ENCODE measurements around the gene CDHR5. TPM values are rescaled to one million over a fixed set of nuclear protein-coding genes. Genes with fewer than 3 reads are reported as not detected.
A peak's percentile ranks its signal among the peaks of the same experiment; 100 is the strongest.

Gene CDHR5
- total RNA-seq, 2 donors from 2014 or later: not detected

DNA sequence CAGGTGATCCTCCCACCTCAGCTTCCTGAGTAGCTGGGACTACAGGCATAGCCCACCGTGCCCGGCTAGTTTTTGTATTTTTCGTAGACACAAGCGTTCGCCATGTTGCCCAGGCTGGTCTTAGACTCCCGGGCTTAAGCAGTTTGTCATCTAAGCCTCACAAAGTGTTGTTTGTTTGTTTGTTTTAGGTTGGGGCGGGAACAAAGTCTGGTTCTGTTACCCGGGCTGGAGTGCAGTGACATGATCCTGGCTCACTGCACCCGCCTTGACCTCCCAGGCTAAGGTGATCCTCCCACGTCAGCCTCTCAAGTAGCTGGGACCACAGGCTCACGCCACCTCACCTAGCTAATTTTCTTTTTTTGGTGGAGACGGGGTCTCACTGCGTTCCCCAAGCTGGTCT is 21.6 kb downstream of the CDHR5 start:
- peaks cover 93% of the 10 kb centered on the region for H3K36me3 Mint-ChIP-seq (ENCODE audit: low read depth)
- H3K4me3 Mint-ChIP-seq: no peak overlapping the region

DNA sequence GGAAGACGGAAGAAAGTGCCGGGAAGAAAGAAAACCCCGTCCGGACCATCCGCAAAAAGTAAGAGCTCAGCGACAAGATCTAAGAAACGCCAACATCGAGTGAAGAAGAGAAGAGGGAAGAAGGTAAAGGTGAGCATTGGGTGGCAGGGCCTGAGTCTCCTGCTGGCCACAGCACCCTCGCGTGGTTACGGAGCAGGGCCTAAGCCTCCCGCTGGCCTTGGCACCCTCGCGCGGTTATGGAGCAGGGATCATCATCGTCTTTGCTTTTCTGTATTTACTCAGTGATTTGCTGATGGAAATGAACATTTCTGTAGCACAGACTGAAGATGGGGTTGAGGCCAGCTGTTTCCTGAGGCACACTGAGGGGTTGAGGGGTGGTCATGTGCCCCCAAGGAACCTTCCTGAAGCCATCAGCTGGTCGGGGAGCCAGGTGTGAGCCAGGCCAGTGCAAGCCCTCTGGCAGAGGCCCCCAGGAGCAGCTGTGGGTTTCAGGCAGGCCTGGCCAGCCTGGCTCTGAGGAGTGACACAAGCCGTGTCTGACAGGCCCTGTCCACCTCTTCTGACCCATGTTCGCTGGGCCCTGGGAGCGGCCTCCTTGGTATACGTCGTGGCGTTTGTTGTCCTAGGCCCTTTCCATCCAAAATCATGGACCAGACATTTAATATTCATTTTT is 23.0 kb downstream of the CDHR5 start:
- Mint-ChIP-seq H3K36me3 (ENCODE audit: low read depth) (peaks cover 89% of the 10 kb centered on the region), H3K27me3 (no peaks in the 10 kb centered on the region)
- ATAC-seq (replicated peaks): no peak

More for the DNA sequence above, 21.6 kb downstream of the CDHR5 start:
- Mint-ChIP-seq H3K9me3 (no peaks in the 10 kb centered on the region), H3K27ac (no peak overlapping the region), H3K4me1 (no peaks in the 10 kb centered on the region), H3K27me3 (no peaks in the 10 kb centered on the region)
- ATAC-seq (replicated peaks): no peak

GRCh38 chr11:598005-598680 is 26.6 kb downstream of the CDHR5 start:
- H3K4me3 Mint-ChIP-seq: no peak overlapping the region

More for the DNA sequence above, 23.0 kb downstream of the CDHR5 start:
- Mint-ChIP-seq H3K27ac (no peak overlapping the region), H3K9me3 (no peaks in the 10 kb centered on the region), H3K4me1 (peaks cover 5% of the 10 kb centered on the region), H3K4me3 (no peak overlapping the region)

GRCh38 chr11:597166-597725 is 27.5 kb downstream of the CDHR5 start:
- Mint-ChIP-seq H3K27me3 (no peaks in the 10 kb centered on the region), H3K27ac (peak overlapping the region; percentile 30), H3K36me3 (ENCODE audit: low read depth) (peaks cover 93% of the 10 kb centered on the region), H3K4me3 (no peak overlapping the region), H3K4me1 (peaks cover 5% of the 10 kb centered on the region), H3K9me3 (no peaks in the 10 kb centered on the region)
- no peak for ATAC-seq (replicated peaks)

More at GRCh38 chr11:598005-598680, 26.6 kb downstream of the CDHR5 start:
- ATAC-seq (replicated peaks): no peak
- Mint-ChIP-seq H3K36me3 (ENCODE audit: low read depth) (peaks cover 93% of the 10 kb centered on the region), H3K4me1 (peaks cover 5% of the 10 kb centered on the region), H3K9me3 (no peaks in the 10 kb centered on the region), H3K27ac (no peak overlapping the region), H3K27me3 (no peaks in the 10 kb centered on the region)

DNA sequence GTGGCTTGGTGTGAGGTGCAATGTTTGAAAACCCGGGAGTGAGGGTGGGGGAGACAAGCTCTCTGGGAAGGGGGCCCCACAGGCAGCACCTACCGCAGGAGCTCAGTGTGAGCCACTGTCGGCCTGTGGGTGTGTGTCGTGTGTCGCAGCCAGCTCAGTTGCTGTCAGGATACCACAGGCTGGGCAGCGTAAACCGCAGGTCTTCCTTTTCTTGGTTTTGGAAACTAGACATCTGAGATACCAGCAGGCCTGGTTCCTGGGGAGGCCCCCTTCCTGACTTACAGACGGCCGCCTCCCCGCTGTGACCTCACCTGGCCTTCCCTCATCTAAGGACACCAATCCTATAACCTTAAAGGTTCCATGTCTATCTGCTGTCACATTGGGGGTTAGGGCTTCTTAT is 28.4 kb downstream of the CDHR5 start:
- ATAC-seq (replicated peaks): peak; percentile 80
- peak overlapping the region; percentile 5 for H3K4me3 Mint-ChIP-seq
- H3K27ac Mint-ChIP-seq: peak overlapping the region; percentile 37
- H3K9me3 Mint-ChIP-seq: no peaks in the 10 kb centered on the region
- H3K36me3 Mint-ChIP-seq (ENCODE audit: low read depth): peaks cover 93% of the 10 kb centered on the region
- H3K27me3 Mint-ChIP-seq: no peaks in the 10 kb centered on the region
- peaks cover 5% of the 10 kb centered on the region for H3K4me1 Mint-ChIP-seq

DNA sequence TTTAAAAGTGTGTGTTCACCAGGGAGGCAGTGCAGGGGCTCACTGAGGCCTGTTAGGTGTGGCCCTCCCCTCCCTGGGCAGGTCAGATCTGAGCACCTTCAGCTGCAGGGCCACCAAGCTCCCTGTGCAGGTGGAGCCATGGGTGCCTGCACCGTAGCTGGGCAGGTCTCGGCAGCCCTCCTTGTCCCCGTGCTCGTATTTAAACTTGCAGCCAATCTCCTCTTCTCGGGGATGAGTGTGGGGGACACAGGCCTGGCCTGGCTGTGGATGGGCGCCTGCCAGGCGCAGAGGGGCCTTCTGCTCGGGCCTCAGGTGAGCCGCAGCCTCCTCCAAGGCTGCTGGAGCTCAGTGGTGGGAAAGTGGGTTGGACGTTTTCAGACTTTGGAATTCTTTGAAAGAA is 29.4 kb downstream of the CDHR5 start:
- Mint-ChIP-seq H3K4me1 (peaks cover 5% of the 10 kb centered on the region), H3K36me3 (ENCODE audit: low read depth) (peaks cover 93% of the 10 kb centered on the region)
- no peak for ATAC-seq (replicated peaks)

DNA sequence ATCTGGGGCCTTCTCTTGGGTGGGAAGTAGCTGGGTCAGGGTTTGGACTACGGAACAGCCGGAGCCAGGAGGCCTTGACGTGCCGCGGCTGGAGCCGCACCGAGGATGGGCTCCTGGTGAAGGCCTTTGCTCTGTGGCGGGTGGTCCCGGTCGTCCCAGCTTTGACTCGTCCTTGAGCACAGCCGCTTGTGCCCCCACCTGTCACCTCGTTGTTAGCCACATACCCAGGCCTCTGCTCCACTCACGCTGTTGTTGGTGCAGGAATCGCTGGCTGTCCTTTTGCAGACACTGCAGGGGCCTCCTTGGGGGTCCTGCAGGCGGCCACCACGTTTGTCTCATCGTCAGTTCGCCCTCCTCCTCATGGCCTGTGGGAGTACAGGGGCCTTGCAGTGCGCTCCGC is 31.4 kb downstream of the CDHR5 start:
- Mint-ChIP-seq H3K9me3 (no peaks in the 10 kb centered on the region), H3K27me3 (no peaks in the 10 kb centered on the region), H3K4me3 (no peak overlapping the region), H3K36me3 (ENCODE audit: low read depth) (peaks cover 93% of the 10 kb centered on the region), H3K27ac (no peak overlapping the region), H3K4me1 (peaks cover 5% of the 10 kb centered on the region)
- ATAC-seq (replicated peaks): no peak

More for the DNA sequence above, 29.4 kb downstream of the CDHR5 start:
- Mint-ChIP-seq H3K27me3 (no peaks in the 10 kb centered on the region), H3K9me3 (no peaks in the 10 kb centered on the region), H3K27ac (no peak overlapping the region), H3K4me3 (no peak overlapping the region)

DNA sequence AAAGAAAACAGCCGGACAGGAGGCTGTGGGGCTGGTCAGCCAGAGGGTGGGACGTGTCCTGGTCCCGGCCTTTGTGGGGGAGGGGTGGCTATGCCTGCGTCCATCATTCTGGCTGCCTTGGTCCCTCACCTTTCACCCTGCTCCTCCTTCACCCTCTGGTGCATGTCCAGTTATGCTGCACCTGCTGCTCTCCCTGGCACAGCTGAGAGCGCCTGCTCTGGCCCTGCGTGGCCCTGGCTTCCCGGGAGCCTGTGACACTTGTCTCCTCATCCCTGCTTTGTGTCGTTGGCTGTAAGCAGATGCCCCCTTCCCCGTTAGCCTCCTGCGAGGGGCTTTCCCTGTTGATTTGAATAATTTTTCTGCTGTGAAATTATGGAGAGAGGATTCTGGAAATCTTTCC is 31.8 kb downstream of the CDHR5 start:
- Mint-ChIP-seq H3K36me3 (ENCODE audit: low read depth) (peaks cover 93% of the 10 kb centered on the region), H3K4me3 (no peak overlapping the region), H3K27me3 (no peaks in the 10 kb centered on the region), H3K9me3 (no peaks in the 10 kb centered on the region), H3K27ac (no peak overlapping the region), H3K4me1 (peaks cover 5% of the 10 kb centered on the region)
- no peak for ATAC-seq (replicated peaks)

DNA sequence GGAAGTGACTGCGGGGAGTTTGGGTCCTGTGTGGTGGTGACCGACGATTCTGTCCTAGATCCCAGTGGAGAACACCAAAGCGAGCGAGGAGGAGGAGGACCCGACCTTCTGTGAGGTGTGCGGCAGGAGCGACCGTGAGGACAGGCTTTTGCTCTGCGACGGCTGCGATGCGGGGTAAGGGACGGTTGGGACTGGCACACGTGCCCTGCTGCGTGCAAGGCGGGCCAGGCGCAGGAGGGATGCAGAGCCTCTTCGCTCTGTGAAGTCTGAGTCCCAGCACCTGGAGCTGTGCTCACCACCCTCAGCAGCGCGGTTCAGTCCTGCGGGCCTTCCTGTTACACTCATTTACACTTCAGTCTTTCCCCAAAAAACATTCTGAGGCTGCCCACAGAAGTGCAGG is 32.3 kb downstream of the CDHR5 start:
- Mint-ChIP-seq H3K27ac (no peak overlapping the region), H3K4me3 (no peak overlapping the region), H3K9me3 (no peaks in the 10 kb centered on the region), H3K27me3 (no peaks in the 10 kb centered on the region), H3K36me3 (ENCODE audit: low read depth) (peaks cover 97% of the 10 kb centered on the region), H3K4me1 (peaks cover 7% of the 10 kb centered on the region)
- ATAC-seq (replicated peaks): no peak

- H3K4me3 Mint-ChIP-seq: no peak overlapping the region
- no peaks in the 10 kb centered on the region for H3K9me3 Mint-ChIP-seq
- ATAC-seq (replicated peaks): no peak
- peaks cover 93% of the 10 kb centered on the region for H3K36me3 Mint-ChIP-seq (ENCODE audit: low read depth)
- no peak overlapping the region for H3K27ac Mint-ChIP-seq
- H3K27me3 Mint-ChIP-seq: no peaks in the 10 kb centered on the region
- peaks cover 11% of the 10 kb centered on the region for H3K4me1 Mint-ChIP-seq
Observed at GRCh38 chr11:590997-591396, 33.8 kb downstream of the CDHR5 start.

DNA sequence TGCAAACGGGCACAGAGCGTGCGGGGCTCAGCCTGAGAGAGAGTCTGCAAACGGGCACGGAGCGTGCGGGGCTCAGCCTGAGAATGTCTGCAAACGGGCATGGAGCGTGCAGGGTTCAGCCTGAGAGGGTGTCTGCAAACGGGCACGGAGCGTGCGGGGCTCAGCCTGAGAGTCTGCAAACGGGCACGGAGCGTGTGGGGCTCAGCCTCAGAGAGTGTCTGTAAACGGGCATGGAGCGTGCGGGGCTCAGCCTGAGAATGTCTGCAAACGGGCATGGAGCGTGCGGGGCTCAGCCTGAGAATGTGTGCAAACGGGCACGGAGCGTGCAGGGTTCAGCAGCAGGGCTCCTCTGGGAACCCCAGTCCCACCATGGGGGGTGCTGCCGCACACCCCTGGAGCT is 35.0 kb downstream of the CDHR5 start:
- Mint-ChIP-seq H3K27ac (no peak overlapping the region), H3K36me3 (ENCODE audit: low read depth) (peaks cover 85% of the 10 kb centered on the region), H3K4me1 (peaks cover 11% of the 10 kb centered on the region), H3K9me3 (no peaks in the 10 kb centered on the region), H3K4me3 (no peak overlapping the region), H3K27me3 (no peaks in the 10 kb centered on the region)
- ATAC-seq (replicated peaks): no peak

DNA sequence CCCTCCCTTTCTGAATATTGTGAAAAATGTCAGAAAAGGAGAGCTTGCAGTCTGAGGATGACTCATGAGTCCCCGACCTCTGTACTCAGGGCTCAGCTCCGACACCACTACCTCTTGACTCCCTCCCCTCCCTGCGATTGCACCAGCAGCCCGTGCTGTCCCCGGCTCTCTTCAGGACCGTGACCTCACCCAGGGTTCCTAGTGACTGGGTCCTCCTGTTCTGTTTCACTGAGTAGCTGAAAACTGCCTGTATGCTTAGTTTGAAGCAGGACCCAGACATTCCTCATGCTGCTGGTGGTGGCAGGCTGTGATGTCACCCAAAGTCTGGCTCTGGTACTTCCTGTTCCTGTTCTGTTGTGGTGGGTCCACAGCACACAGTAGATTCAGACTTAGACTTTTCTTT is 36.8 kb downstream of the CDHR5 start:
- Mint-ChIP-seq H3K27me3 (no peaks in the 10 kb centered on the region), H3K4me1 (peaks cover 11% of the 10 kb centered on the region), H3K9me3 (no peaks in the 10 kb centered on the region), H3K4me3 (peak overlapping the region; percentile 68), H3K36me3 (ENCODE audit: low read depth) (peaks cover 81% of the 10 kb centered on the region), H3K27ac (peak overlapping the region; percentile 87)
- ATAC-seq (replicated peaks): peak; percentile 98

- Mint-ChIP-seq H3K36me3 (ENCODE audit: low read depth) (peaks cover 81% of the 10 kb centered on the region), H3K9me3 (no peaks in the 10 kb centered on the region), H3K4me1 (peaks cover 11% of the 10 kb centered on the region), H3K4me3 (peak overlapping the region; percentile 68), H3K27ac (peak overlapping the region; percentile 87), H3K27me3 (no peaks in the 10 kb centered on the region)
- ATAC-seq (replicated peaks): peak; percentile 43
Observed at GRCh38 chr11:587546-587945, 37.2 kb downstream of the CDHR5 start.

DNA sequence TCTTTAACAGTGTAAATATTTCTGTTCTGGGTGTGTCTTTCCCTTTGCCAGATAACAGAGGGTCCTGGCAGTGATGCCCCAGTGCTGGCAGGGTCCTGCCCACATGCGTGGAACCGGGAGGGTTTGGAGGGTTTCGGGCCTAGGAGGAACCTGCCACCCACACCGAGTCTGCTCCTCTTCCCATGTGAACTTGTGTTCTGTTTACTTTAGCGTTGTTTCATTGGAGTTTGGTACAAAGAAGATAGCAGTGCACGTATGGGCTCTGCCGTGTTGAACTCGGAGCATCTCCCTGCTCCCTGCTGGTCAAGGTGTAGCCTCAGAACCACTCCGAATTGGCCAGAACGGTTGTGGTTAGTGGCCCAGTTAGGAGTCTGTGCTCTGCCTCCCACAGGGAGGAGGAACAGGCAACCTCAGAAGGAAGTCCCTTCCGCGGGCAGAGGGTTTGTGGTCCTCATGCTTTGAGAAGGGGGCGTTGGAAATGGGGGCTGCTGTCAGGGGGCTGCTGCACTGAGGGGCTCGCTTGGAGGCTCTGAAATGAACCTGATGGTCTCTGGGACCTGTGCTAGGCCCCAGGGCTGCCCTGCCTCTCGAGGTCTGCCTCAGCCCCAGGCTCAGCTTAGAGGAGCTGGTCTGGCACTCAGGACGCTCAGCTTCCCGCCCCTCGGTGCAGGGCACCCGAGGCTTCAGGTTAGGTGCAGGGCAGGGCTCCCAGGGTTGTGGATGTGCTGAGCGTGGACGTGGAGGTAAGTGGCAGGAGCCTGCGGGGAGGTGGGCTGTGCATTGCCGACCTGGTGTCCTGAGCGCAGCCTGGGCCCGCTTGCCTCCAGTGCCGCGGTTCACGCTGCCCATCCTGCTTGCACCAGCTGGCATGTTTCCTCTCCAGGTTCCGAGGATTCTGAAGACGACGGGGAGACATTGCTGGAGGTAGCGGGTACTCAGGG is 38.1 kb downstream of the CDHR5 start:
- ATAC-seq (replicated peaks): no peak
- peaks cover 81% of the 10 kb centered on the region for H3K36me3 Mint-ChIP-seq (ENCODE audit: low read depth)
- peak overlapping the region; percentile 41 for H3K27ac Mint-ChIP-seq
- peaks cover 13% of the 10 kb centered on the region for H3K4me1 Mint-ChIP-seq
- no peaks in the 10 kb centered on the region for H3K27me3 Mint-ChIP-seq
- H3K9me3 Mint-ChIP-seq: no peaks in the 10 kb centered on the region
- peak overlapping the region; percentile 68 for H3K4me3 Mint-ChIP-seq
